ENCODE measurements around the gene MBLAC1.

MBLAC1 gene

GRCh38 chr7:100107125-100107737 is 19.5 kb upstream of the MBLAC1 start:
- no peak for TF ChIP-seq Cebpa-rat (IDR thresholded peaks at IDR 0.05)
- no peak overlapping the region for H3K4me3 ChIP-seq
- H3K36me3 ChIP-seq, result peaks cover 96% of the 10 kb centered on the region

GRCh38 chr7:100107890-100108289 is 18.9 kb upstream of the MBLAC1 start:
- Histone ChIP-seq H3K4me1 (peaks cover 39% of the 10 kb centered on the region), H3K36me3 (peaks cover 100% of the 10 kb centered on the region), H3K9ac (no peak overlapping the region), H3K27ac (no peak overlapping the region), H4K20me1 (no peaks in the 10 kb centered on the region), H3K4me2 (no peak overlapping the region), H3K4me3 (no peak overlapping the region), H3K9me3 (no peaks in the 10 kb centered on the region), H3K27me3 (no peaks in the 10 kb centered on the region)
- TF ChIP-seq Cebpa-rat (IDR thresholded peaks at IDR 0.05), result no peak

More at GRCh38 chr7:100107125-100107737, 19.5 kb upstream of the MBLAC1 start:
- no peaks in the 10 kb centered on the region for H4K20me1 ChIP-seq
- no peak overlapping the region for H3K4me2 ChIP-seq
- no peaks in the 10 kb centered on the region for H3K9me3 ChIP-seq
- H3K4me1 ChIP-seq, result peaks cover 40% of the 10 kb centered on the region
- no peak overlapping the region for H3K27ac ChIP-seq
- H3K27me3 ChIP-seq, result no peaks in the 10 kb centered on the region
- no peak overlapping the region for H3K9ac ChIP-seq

- Histone ChIP-seq H3K9ac (no peak overlapping the region), H3K4me2 (no peak overlapping the region), H3K27me3 (no peaks in the 10 kb centered on the region), H3K4me3 (no peak overlapping the region), H3K9me3 (no peaks in the 10 kb centered on the region), H3K36me3 (peaks cover 99% of the 10 kb centered on the region), H3K27ac (no peak overlapping the region), H3K4me1 (peaks cover 21% of the 10 kb centered on the region), H4K20me1 (no peaks in the 10 kb centered on the region)
- TF ChIP-seq Cebpa-rat (IDR thresholded peaks at IDR 0.05), result no peak
These were observed 17.1 kb upstream of the MBLAC1 start for GRCh38 chr7:100109521-100110163.

GRCh38 chr7:100111156-100111555 is 15.6 kb upstream of the MBLAC1 start:
- Histone ChIP-seq H3K36me3 (peaks cover 96% of the 10 kb centered on the region), H3K9me3 (no peaks in the 10 kb centered on the region), H3K9ac (peak overlapping the region; percentile 48; the same call in 1 of the 2 replicates), H3K27me3 (no peaks in the 10 kb centered on the region), H3K27ac (peak overlapping the region; percentile 56), H3K4me1 (peaks cover 18% of the 10 kb centered on the region), H4K20me1 (no peaks in the 10 kb centered on the region), H3K4me2 (peak overlapping the region; percentile 75), H3K4me3 (no peak overlapping the region)
- TF ChIP-seq Cebpa-rat (IDR thresholded peaks at IDR 0.05), result no peak

GRCh38 chr7:100111914-100112313 is 14.9 kb upstream of the MBLAC1 start:
- Histone ChIP-seq H3K27ac (peak overlapping the region; percentile 56), H3K4me1 (peaks cover 18% of the 10 kb centered on the region), H3K36me3 (peaks cover 91% of the 10 kb centered on the region), H3K27me3 (no peaks in the 10 kb centered on the region), H3K4me3 (no peak overlapping the region), H3K9me3 (no peaks in the 10 kb centered on the region), H4K20me1 (no peaks in the 10 kb centered on the region), H3K9ac (peak overlapping the region; percentile 48; the same call in 1 of the 2 replicates), H3K4me2 (peak overlapping the region; percentile 75)
- TF ChIP-seq Cebpa-rat (IDR thresholded peaks at IDR 0.05), result no peak

- Histone ChIP-seq H3K36me3 (peaks cover 60% of the 10 kb centered on the region), H3K4me3 (no peak overlapping the region), H3K27me3 (no peaks in the 10 kb centered on the region), H3K27ac (no peak overlapping the region), H3K4me1 (peaks cover 29% of the 10 kb centered on the region), H3K4me2 (no peak overlapping the region), H3K9me3 (no peaks in the 10 kb centered on the region), H3K9ac (no peak overlapping the region), H4K20me1 (no peaks in the 10 kb centered on the region)
- no peak for TF ChIP-seq Cebpa-rat (IDR thresholded peaks at IDR 0.05)
These were observed 11.7 kb upstream of the MBLAC1 start for GRCh38 chr7:100115026-100115425.

GRCh38 chr7:100118388-100119071 is 8.2 kb upstream of the MBLAC1 start:
- peak overlapping the region; percentile 81 for H3K4me3 ChIP-seq
- peak overlapping the region; percentile 96 for H3K27ac ChIP-seq

GRCh38 chr7:100119072-100119969 is 7.4 kb upstream of the MBLAC1 start, which contains the start of the genes CNPY4 and TAF6:
TSS of gene CNPY4 (plus strand) at chr7:100119634. CDS start at chr7:100119745, 111 bp downstream.
TSS of gene TAF6 (minus strand) at chr7:100119358. CDS start at chr7:100114209, 5,149 bp downstream.
- Histone ChIP-seq H4K20me1 (no peaks in the 10 kb centered on the region), H3K36me3 (peaks cover 37% of the 10 kb centered on the region), H3K9me3 (no peaks in the 10 kb centered on the region), H3K4me2 (peak within 1 kb of the TSS; percentile 95), H3K27ac (peak within 1 kb of the TSS; percentile 96), H3K9ac (peak within 1 kb of the TSS; percentile 91), H3K4me3 (peak within 1 kb of the TSS; percentile 81), H3K27me3 (no peaks in the 10 kb centered on the region), H3K4me1 (peaks cover 28% of the 10 kb centered on the region)
- TF ChIP-seq Cebpa-rat (IDR thresholded peaks at IDR 0.05), result no peak

More at GRCh38 chr7:100118388-100119071, 8.2 kb upstream of the MBLAC1 start:
- Histone ChIP-seq H3K4me1 (peaks cover 20% of the 10 kb centered on the region), H3K27me3 (no peaks in the 10 kb centered on the region), H3K9me3 (no peaks in the 10 kb centered on the region), H4K20me1 (no peaks in the 10 kb centered on the region), H3K4me2 (peak overlapping the region; percentile 95), H3K9ac (peak overlapping the region; percentile 91), H3K36me3 (peaks cover 37% of the 10 kb centered on the region)
- no peak for TF ChIP-seq Cebpa-rat (IDR thresholded peaks at IDR 0.05)
